Measurements from ENCODE around the gene LAD1. TPM values are rescaled to one million over a fixed set of nuclear protein-coding genes. Genes with fewer than 3 reads are reported as not detected.

LAD1 gene
- total and polyA plus RNA-seq, 2 of the 13 experiments (the other 11 are each of a cell fraction or from before 2014, with no cell fraction given), result 10.8 to 65.6 TPM

- TF ChIP-seq, protein P1, sequence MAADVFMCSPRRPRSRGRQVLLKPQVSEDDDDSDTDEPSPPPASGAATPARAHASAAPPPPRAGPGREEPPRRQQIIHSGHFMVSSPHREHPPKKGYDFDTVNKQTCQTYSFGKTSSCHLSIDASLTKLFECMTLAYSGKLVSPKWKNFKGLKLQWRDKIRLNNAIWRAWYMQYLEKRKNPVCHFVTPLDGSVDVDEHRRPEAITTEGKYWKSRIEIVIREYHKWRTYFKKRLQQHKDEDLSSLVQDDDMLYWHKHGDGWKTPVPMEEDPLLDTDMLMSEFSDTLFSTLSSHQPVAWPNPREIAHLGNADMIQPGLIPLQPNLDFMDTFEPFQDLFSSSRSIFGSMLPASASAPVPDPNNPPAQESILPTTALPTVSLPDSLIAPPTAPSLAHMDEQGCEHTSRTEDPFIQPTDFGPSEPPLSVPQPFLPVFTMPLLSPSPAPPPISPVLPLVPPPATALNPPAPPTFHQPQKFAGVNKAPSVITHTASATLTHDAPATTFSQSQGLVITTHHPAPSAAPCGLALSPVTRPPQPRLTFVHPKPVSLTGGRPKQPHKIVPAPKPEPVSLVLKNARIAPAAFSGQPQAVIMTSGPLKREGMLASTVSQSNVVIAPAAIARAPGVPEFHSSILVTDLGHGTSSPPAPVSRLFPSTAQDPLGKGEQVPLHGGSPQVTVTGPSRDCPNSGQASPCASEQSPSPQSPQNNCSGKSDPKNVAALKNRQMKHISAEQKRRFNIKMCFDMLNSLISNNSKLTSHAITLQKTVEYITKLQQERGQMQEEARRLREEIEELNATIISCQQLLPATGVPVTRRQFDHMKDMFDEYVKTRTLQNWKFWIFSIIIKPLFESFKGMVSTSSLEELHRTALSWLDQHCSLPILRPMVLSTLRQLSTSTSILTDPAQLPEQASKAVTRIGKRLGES (CRISPR knock-in tag; IDR thresholded peaks at IDR 0.05; ENCODE audit: borderline replicate concordance), result no peak
- TF ChIP-seq, protein P2, sequence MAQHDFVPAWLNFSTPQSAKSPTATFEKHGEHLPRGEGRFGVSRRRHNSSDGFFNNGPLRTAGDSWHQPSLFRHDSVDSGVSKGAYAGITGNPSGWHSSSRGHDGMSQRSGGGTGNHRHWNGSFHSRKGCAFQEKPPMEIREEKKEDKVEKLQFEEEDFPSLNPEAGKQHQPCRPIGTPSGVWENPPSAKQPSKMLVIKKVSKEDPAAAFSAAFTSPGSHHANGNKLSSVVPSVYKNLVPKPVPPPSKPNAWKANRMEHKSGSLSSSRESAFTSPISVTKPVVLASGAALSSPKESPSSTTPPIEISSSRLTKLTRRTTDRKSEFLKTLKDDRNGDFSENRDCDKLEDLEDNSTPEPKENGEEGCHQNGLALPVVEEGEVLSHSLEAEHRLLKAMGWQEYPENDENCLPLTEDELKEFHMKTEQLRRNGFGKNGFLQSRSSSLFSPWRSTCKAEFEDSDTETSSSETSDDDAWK (CRISPR knock-in tag; IDR thresholded peaks at IDR 0.05), result no peak
- TF ChIP-seq PRPF4 (IDR thresholded peaks at IDR 0.05; ENCODE audit: low read depth, low read length, poor library complexity, severe bottlenecking) (no peak), NFIB (CRISPR knock-in tag; IDR thresholded peaks at IDR 0.05; ENCODE audit: borderline replicate concordance) (no peak), ZNF501 (CRISPR knock-in tag; IDR thresholded peaks at IDR 0.05) (peak; percentile 50; the same call in 1 of the 2 replicates), TIGD3 (CRISPR knock-in tag; IDR thresholded peaks at IDR 0.05; ENCODE audit: borderline replicate concordance) (0 out of 2 replicates have a peak, but pooled peaks have one; percentile 10), ZNF563 (CRISPR knock-in tag; IDR thresholded peaks at IDR 0.05) (no peak), SCMH1 (CRISPR knock-in tag; IDR thresholded peaks at IDR 0.05; ENCODE audit: borderline replicate concordance) (no peak), NFYC (CRISPR knock-in tag; IDR thresholded peaks at IDR 0.05) (no peak; the same call in 1 of the 2 replicates), SMAD3 (CRISPR knock-in tag; IDR thresholded peaks at IDR 0.05) (peak; percentile 71; the same call in 1 of the 2 replicates), MEIS2 (CRISPR knock-in tag; IDR thresholded peaks at IDR 0.05) (peak; percentile 39; the same call in 1 of the 2 replicates), RARA (CRISPR knock-in tag; IDR thresholded peaks at IDR 0.05) (peak; percentile 47), TBX3 (IDR thresholded peaks at IDR 0.05; ENCODE audit: borderline replicate concordance) (0 out of 2 replicates have a peak, but pooled peaks have one; percentile 16), ZNF136 (CRISPR knock-in tag; IDR thresholded peaks at IDR 0.05; ENCODE audit: low read depth) (no peak), ZNF770 (CRISPR knock-in tag; IDR thresholded peaks at IDR 0.05) (no peak), NR2F6 (IDR thresholded peaks at IDR 0.05) (no peak), NR2F6 (CRISPR knock-in tag; IDR thresholded peaks at IDR 0.05) (no peak)
- TF ChIP-seq, protein P3, sequence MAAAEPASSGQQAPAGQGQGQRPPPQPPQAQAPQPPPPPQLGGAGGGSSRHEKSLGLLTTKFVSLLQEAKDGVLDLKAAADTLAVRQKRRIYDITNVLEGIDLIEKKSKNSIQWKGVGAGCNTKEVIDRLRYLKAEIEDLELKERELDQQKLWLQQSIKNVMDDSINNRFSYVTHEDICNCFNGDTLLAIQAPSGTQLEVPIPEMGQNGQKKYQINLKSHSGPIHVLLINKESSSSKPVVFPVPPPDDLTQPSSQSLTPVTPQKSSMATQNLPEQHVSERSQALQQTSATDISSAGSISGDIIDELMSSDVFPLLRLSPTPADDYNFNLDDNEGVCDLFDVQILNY (CRISPR knock-in tag; conservative IDR thresholded peaks at IDR 0.05), result no peak
- TF ChIP-seq, protein P4, sequence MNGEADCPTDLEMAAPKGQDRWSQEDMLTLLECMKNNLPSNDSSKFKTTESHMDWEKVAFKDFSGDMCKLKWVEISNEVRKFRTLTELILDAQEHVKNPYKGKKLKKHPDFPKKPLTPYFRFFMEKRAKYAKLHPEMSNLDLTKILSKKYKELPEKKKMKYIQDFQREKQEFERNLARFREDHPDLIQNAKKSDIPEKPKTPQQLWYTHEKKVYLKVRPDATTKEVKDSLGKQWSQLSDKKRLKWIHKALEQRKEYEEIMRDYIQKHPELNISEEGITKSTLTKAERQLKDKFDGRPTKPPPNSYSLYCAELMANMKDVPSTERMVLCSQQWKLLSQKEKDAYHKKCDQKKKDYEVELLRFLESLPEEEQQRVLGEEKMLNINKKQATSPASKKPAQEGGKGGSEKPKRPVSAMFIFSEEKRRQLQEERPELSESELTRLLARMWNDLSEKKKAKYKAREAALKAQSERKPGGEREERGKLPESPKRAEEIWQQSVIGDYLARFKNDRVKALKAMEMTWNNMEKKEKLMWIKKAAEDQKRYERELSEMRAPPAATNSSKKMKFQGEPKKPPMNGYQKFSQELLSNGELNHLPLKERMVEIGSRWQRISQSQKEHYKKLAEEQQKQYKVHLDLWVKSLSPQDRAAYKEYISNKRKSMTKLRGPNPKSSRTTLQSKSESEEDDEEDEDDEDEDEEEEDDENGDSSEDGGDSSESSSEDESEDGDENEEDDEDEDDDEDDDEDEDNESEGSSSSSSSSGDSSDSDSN (CRISPR knock-in tag; IDR thresholded peaks at IDR 0.05), result peak; percentile 91
These were observed 2.2 kb downstream of the LAD1 start (continued) for GRCh38 chr1:201396861-201397464.

Measured in HepG2 (cell line).